ENCODE data around the gene KHK. TPM values are rescaled to one million over a fixed set of nuclear protein-coding genes. Genes with fewer than 3 reads are reported as not detected.

KHK gene
- polyA plus RNA-seq, 2 of the 4 experiments (the other 2 are of a cell fraction) = 4.2 to 7.6 TPM

GRCh38 chr2:27095427-27095744 lies 8.8 kb downstream of the KHK start:
- H3K9me3 ChIP-seq = no peaks in the 10 kb centered on the region
- H3K4me2 ChIP-seq = no peak overlapping the region; the same call in 2 of the 3 replicates
- TF ChIP-seq HES2 (IDR thresholded peaks at IDR 0.05) = no peak
- ATAC-seq (no peak), FAIRE-seq (no peak), DNase-seq (ENCODE audit: low read depth in 1 of 2, low spot score in 1 of 2) (no peak)
- no peak overlapping the region for H3K4me3 ChIP-seq
- WGBS (ENCODE audit: missing lambda C conversion rate) = 92% methylated on average over 2 of the region's 2 CpGs
- CTCF ChIA-PET = interaction anchor here (0.8 to 12.0 kb wide), 7 partner anchors 10 to 228 kb away, joined by 3 to 197 read pairs (median 36); partner anchors contain the start of genes EMILIN1, KHK and TRIM54
- POLR2A ChIA-PET = interaction anchor here (2.1 kb wide), 1 partner anchor 44 kb away, joined by 5 read pairs; the partner anchor contains the start of gene AGBL5
- H3K27ac ChIP-seq = no peak overlapping the region
- H3K4me1 ChIP-seq = peaks cover 20% of the 10 kb centered on the region

GRCh38 chr2:27095745-27096651 lies 9.4 kb downstream of the KHK start:
- TF ChIP-seq MAX (IDR thresholded peaks at IDR 0.05) = 0 out of 2 replicates have a peak, but pooled peaks have one; percentile 13
- no peak for TF ChIP-seq RNF2 (IDR thresholded peaks at IDR 0.05; ENCODE audit: borderline replicate concordance, low read depth)
- peak in 1 of 2 experiments; percentile 68; a peak in 2 of 4 replicates for TF ChIP-seq CEBPB (IDR thresholded peaks at IDR 0.05)
- TF ChIP-seq EP300 (IDR thresholded peaks at IDR 0.05) = no peak
- peak overlapping the region; percentile 71 for H3K4me2 ChIP-seq
- H3K27ac ChIP-seq = peak overlapping the region; percentile 46 to 71; a peak in 5 of 6 replicates
- FAIRE-seq (no peak), ATAC-seq (peak; percentile 67 to 85), DNase-seq (ENCODE audit: low read depth in 1 of 2, low spot score in 1 of 2) (peak; percentile 56 to 80)
- POLR2A ChIA-PET = interaction anchor here (2.1 kb wide), 1 partner anchor 45 kb away, joined by 5 read pairs; the partner anchor contains the start of gene AGBL5
- no peaks in the 10 kb centered on the region for H3K9me3 ChIP-seq
- peaks cover 20% of the 10 kb centered on the region for H3K4me1 ChIP-seq
- CTCF ChIA-PET = interaction anchor here (0.8 to 12.0 kb wide), 12 partner anchors 11 to 228 kb away, joined by 3 to 197 read pairs (median 7); partner anchors contain the start of genes ABHD1, ATRAID, EMILIN1 and KHK
- WGBS (ENCODE audit: missing lambda C conversion rate) = 39% methylated on average over 18 of the region's 18 CpGs
- H3K4me3 ChIP-seq = no peak overlapping the region

- no peak overlapping the region for H3K4me3 ChIP-seq
- peaks cover 20% of the 10 kb centered on the region for H3K4me1 ChIP-seq
- no peaks in the 10 kb centered on the region for H3K9me3 ChIP-seq
- H3K4me2 ChIP-seq = no peak overlapping the region
- TF ChIP-seq ZNF302 (CRISPR knock-in tag; IDR thresholded peaks at IDR 0.05) (no peak), SREBF2 (IDR thresholded peaks at IDR 0.05) (no peak), RFX5 (IDR thresholded peaks at IDR 0.05) (no peak), HOXA7 (CRISPR knock-in tag; IDR thresholded peaks at IDR 0.05) (no peak), NPAS2 (CRISPR knock-in tag; IDR thresholded peaks at IDR 0.05; ENCODE audit: borderline replicate concordance) (no peak), ZC3H11A (IDR thresholded peaks at IDR 0.05) (no peak), MYC (IDR thresholded peaks at IDR 0.05; ENCODE audit: borderline replicate concordance, low read length) (no peak), CEBPB (IDR thresholded peaks at IDR 0.05) (no peak), PBX3 (IDR thresholded peaks at IDR 0.05) (no peak), E2F6 (IDR thresholded peaks at IDR 0.05; ENCODE audit: borderline replicate concordance, low read depth) (no peak), MAX (IDR thresholded peaks at IDR 0.05) (no peak), USF2 (IDR thresholded peaks at IDR 0.05) (no peak), POLR2AphosphoS2 (conservative IDR thresholded peaks at IDR 0.05; ENCODE audit: low read length) (no peak), GATA3 (IDR thresholded peaks at IDR 0.05; ENCODE audit: borderline replicate concordance) (no peak), RARB (CRISPR knock-in tag; IDR thresholded peaks at IDR 0.05) (no peak), CBX2 (IDR thresholded peaks at IDR 0.05; ENCODE audit: borderline replicate concordance, low read depth) (no peak), PHF8 (IDR thresholded peaks at IDR 0.05; ENCODE audit: borderline replicate concordance, low read depth) (no peak), ATOH8 (CRISPR knock-in tag; IDR thresholded peaks at IDR 0.05; ENCODE audit: low read depth) (no peak)
- WGBS (ENCODE audit: missing lambda C conversion rate) = 73% methylated on average over 3 of the region's 3 CpGs
- ChIA-PET CTCF (interaction anchor here (0.7 to 12.0 kb wide), 20 partner anchors 12 to 266 kb away, joined by 3 to 197 read pairs (median 5); partner anchors contain the start of genes ABHD1, ATRAID, EMILIN1 and KHK), POLR2A (interaction anchor here (2.1 kb wide), 1 partner anchor 46 kb away, joined by 5 read pairs; the partner anchor contains the start of gene AGBL5)
- H3K27ac ChIP-seq = no peak overlapping the region
- no peak for DNase-seq (ENCODE audit: low read depth in 1 of 2, low spot score in 1 of 2)
- ATAC-seq = no peak
- FAIRE-seq = no peak
Measured at GRCh38 chr2:27096748-27097297, 10.3 kb downstream of the KHK start.

Data from A549 (cell line).